ENCODE measurements around the gene EOLA2. TPM values are rescaled to one million over a fixed set of nuclear protein-coding genes. Genes with fewer than 3 reads are reported as not detected.

Gene EOLA2
- total and polyA plus RNA-seq, 9 of the 15 experiments (the other 6 are each of a cell fraction or from before 2014, with no cell fraction given): 27.7 to 61.5 (median 44.3) TPM

- TF ChIP-seq, protein P1, sequence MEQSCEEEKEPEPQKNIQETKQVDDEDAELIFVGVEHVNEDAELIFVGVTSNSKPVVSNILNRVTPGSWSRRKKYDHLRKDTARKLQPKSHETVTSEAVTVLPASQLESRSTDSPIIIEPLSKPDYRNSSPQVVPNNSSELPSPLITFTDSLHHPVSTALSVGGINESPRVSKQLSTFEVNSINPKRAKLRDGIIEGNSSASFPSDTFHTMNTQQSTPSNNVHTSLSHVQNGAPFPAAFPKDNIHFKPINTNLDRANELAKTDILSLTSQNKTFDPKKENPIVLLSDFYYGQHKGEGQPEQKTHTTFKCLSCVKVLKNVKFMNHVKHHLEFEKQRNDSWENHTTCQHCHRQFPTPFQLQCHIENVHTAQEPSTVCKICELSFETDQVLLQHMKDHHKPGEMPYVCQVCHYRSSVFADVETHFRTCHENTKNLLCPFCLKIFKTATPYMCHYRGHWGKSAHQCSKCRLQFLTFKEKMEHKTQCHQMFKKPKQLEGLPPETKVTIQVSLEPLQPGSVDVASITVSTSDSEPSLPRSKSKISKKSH (CRISPR knock-in tag; IDR thresholded peaks at IDR 0.05): no peak
- TF ChIP-seq C11orf30 (IDR thresholded peaks at IDR 0.05; ENCODE audit: low read depth): no peak
- TF ChIP-seq, protein P2, sequence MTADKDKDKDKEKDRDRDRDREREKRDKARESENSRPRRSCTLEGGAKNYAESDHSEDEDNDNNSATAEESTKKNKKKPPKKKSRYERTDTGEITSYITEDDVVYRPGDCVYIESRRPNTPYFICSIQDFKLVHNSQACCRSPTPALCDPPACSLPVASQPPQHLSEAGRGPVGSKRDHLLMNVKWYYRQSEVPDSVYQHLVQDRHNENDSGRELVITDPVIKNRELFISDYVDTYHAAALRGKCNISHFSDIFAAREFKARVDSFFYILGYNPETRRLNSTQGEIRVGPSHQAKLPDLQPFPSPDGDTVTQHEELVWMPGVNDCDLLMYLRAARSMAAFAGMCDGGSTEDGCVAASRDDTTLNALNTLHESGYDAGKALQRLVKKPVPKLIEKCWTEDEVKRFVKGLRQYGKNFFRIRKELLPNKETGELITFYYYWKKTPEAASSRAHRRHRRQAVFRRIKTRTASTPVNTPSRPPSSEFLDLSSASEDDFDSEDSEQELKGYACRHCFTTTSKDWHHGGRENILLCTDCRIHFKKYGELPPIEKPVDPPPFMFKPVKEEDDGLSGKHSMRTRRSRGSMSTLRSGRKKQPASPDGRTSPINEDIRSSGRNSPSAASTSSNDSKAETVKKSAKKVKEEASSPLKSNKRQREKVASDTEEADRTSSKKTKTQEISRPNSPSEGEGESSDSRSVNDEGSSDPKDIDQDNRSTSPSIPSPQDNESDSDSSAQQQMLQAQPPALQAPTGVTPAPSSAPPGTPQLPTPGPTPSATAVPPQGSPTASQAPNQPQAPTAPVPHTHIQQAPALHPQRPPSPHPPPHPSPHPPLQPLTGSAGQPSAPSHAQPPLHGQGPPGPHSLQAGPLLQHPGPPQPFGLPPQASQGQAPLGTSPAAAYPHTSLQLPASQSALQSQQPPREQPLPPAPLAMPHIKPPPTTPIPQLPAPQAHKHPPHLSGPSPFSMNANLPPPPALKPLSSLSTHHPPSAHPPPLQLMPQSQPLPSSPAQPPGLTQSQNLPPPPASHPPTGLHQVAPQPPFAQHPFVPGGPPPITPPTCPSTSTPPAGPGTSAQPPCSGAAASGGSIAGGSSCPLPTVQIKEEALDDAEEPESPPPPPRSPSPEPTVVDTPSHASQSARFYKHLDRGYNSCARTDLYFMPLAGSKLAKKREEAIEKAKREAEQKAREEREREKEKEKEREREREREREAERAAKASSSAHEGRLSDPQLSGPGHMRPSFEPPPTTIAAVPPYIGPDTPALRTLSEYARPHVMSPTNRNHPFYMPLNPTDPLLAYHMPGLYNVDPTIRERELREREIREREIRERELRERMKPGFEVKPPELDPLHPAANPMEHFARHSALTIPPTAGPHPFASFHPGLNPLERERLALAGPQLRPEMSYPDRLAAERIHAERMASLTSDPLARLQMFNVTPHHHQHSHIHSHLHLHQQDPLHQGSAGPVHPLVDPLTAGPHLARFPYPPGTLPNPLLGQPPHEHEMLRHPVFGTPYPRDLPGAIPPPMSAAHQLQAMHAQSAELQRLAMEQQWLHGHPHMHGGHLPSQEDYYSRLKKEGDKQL (CRISPR knock-in tag; IDR thresholded peaks at IDR 0.05; ENCODE audit: borderline replicate concordance): no peak
- no peak for TF ChIP-seq KLF13 (tag; IDR thresholded peaks at IDR 0.05; ENCODE audit: borderline replicate concordance, low read depth)
Observed at GRCh38 chrX:149984411-149984810, 46.1 kb upstream of the EOLA2 start (continued).

Data from K562 (cell line).